ENCODE data around the gene BIN2.
A peak's percentile ranks its signal among the peaks of the same experiment; 100 is the strongest.
"Not testable (repeated sequence)": the region's sequence is repeated elsewhere in the genome, so short reads cannot be mapped to it uniquely, and the experiment has no call there.

Gene BIN2

DNA sequence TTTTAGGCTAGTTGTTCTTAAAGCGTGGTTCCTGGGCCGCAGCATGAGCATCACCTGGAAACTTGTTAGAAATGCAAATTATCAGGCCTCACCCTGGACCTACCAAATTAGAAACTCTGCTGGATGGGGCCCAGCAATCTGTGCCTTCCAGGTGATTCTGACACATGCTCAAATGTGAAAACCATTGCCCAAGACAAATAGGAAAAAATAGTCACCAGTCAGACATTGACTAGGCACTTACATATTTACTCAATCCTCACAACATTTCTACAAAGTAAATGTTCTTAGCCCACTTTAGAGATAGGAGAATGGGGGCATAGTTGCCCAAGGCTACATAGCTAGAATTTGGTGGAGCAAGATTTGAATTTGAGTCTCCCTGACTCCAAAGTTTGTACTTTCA is 19.2 kb upstream of the BIN2 start:
- no peak for DNase-seq

GRCh38 chr12:51342416-51342815 is 18.4 kb upstream of the BIN2 start:
- no peak for DNase-seq

- peak; percentile 54 for DNase-seq
Observed at GRCh38 chr12:51341251-51342007, 17.5 kb upstream of the BIN2 start.

DNA sequence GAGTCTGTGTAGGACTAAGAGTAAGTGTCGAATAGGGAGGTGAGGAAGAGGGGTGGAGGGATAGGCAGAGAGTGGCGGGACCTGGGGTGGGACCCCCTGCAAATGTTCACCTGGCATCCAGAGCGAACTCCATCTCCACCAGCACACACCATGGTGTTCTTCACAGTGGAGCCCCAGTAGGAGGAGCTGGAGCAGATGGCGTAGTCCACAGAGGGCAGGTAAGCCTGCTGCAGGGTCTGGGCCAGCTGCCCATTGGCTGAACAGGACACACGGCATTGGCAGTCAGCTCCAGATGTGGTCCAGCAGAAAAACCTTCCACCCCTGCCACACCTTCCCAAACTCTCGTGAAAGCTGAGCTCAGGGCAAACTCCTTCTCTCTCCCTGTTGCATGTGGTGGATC is 15.8 kb upstream of the BIN2 start:
- DNase-seq, result no peak

DNA sequence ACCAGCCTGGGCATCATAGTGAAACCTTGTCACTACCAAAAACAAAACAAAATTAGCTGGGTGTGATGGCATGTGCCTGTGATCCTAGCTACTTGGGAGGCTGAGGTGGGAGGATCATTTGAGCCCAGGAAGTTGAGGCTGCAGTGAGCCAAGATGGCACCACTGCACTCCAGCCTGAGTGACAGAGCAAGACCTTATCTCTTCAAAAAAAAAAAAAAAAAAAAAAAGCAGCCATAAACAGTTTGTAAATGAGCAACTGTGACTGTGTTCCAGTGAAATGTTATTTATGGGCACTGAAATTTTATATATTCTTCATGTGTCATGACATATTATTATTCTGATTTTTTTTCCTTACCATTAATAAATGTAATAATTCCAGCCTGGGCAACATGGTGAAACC is 13.4 kb upstream of the BIN2 start:
- not testable (repeated sequence) for DNase-seq

- no peak for DNase-seq
Observed at GRCh38 chr12:51335931-51336330, 12.0 kb upstream of the BIN2 start.

DNA sequence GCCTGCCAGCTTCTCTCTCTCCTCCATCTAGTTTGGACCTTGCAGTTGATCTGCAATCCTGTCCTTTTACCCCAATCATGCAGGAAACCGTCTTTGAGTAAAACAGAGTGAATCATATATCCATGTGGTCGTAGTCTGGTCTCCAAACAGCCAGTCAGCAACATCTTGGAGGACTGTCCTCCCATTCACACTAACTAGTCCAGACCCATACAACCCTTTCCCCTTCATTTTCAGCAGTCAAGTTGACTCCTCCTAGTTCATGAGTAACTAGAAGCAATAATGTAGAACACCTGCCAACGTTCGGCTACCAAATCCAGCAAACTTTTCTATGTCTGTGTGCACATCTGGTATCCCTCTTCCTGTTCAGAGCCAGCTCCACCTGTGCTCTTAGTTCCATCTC is 10.8 kb upstream of the BIN2 start:
- no peak for DNase-seq

GRCh38 chr12:51333536-51333935 is 9.6 kb upstream of the BIN2 start:
- no peak for DNase-seq

GRCh38 chr12:51330186-51330585 is 6.2 kb upstream of the BIN2 start:
- DNase-seq, result no peak

DNA sequence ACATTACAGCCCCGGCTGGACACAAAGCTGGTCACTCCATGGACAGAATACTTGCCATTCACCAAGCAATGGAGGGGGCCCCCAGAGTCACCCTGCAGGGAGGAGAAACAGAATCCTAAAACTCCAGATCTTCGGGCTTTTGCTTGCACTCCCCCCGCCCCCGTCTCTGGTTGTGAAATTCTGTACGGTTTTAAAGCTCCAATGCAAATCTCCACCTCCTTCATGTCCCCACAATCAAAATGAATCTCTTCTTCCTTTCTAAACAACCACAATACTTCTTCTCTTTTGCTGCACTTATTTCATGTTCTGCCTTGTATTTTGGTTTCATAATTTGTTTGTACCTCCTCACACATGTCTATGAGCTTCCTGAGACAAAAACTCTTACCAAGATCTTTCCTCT is 5.8 kb upstream of the BIN2 start:
- DNase-seq, result no peak

DNA sequence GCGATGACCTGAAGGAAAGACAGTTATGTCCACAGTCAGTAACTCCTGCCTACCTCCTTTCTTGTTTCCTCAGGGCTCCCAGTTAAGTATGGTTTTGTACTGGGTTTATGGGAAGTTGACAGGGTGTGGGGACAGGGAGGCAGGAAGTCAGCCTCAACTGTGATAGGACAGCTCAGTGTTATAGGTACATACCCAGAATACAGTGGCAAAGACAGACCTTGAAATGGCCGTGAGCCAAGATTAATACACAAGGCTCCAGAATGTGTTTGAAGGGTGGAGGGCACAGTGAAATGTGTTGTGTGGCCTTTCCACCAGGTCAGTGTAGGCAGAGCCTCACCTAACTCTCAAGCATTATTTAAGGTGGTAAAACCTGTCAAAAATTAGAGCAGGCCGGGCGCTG is 4.6 kb upstream of the BIN2 start:
- DNase-seq, result no peak

DNA sequence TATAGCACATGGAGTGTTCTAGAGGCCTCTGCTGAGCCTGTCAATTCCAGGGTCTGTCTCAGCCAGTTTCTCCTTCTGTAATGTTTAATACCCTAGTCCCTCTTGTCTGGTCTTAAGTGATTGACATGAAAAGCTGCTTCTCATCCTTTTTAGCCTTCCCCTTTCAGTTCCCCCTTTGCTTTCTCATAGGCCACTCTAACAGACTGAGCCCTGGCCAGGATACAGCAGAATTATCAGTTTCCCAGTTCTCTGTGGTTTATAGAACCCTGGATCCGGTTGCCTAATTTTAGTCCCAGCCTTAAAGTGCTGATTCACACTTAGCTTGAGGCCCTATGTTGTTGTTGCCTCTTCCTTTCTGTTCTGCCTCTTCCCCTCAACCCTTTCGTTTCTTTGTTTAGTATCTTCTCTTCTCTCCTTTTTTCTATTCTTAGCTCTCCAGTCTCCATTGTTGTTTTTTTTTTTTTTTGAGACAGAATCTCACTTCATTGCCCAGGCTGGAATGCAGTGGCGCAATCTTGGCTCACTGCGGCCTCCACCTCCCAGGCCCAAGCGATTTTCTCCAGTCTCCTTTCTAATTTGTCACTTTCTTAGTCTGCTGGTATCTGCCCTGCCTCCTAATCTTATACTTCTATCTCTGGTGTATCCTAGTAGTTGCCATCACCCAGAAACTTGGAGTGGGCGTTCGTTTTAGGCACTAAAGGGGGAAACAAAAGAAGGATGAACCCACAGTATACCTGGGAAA is 2.9 kb upstream of the BIN2 start:
- no peak for DNase-seq

DNA sequence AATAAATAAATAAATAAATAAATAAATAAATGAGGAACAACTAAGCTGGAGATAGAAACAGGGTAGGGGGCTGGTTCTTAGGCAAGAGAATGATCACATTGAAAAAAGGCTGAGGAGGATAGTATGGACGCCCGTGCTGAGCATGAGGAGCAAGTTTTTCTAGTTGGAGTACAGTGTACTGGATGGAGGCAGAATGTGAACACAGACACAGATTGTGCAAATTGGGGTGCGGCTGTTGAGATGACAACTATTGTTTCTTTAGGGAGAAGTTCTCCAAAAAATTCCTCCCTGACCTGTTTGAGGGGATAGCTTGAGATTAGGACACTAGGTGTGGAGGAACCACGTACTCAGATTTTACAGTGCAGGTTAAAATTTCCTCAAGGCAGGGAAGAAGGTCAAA is 979 bp upstream of the BIN2 start:
- DNase-seq, result no peak

DNA sequence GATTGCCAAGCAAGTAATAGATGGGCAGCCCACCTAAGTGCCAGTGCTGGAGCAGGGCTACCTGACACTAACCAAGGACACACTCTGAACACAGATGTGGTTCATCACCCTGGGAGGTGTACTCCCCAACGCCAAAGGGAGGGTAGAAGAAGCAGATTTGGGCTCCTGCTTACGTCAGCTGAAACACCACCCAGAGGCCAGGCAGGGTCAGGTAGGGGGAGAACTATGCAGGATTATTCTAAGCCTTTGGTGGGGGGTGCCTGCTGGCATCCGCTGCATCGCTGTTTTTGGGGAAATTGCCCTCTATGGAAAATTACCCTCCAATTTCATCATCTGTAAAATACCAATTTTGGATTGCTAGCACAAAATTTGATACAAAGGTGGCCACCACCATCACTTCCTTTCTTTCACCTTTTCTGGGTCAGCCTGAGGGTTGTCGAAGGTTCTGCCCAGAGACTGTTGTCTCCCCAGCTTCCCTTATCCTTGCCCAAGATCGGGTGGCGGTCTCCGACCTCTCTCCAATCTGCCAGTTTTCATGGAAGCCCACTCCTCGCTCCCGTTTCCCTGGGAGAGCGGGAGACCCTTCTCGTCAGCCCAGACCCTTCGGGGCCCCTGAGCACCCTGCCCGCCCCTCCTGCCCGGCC is 535 bp downstream of the BIN2 start:
- no peak for DNase-seq

DNA sequence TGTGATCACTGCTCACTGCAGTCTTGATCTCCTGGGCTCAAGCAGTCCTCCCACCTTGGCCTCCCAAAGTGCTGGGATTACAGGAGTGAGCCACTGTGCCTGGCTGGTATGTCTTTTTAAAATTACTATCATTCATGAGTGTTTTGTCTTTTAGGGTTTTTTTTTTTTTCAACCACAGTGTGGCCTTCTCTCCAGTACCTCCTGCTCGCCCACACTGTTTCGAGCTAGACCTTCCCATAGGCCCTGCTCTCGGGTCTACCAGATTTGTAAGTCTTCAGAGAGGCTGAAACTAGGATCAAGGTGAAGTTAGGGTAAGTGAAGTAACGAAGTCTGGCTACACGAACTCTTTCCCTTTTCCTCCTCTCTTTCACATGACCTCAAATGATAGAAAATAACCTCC is 1.5 kb downstream of the BIN2 start:
- no peak for DNase-seq

GRCh38 chr12:51321882-51322281 is 2.1 kb downstream of the BIN2 start:
- DNase-seq, result no peak

DNA sequence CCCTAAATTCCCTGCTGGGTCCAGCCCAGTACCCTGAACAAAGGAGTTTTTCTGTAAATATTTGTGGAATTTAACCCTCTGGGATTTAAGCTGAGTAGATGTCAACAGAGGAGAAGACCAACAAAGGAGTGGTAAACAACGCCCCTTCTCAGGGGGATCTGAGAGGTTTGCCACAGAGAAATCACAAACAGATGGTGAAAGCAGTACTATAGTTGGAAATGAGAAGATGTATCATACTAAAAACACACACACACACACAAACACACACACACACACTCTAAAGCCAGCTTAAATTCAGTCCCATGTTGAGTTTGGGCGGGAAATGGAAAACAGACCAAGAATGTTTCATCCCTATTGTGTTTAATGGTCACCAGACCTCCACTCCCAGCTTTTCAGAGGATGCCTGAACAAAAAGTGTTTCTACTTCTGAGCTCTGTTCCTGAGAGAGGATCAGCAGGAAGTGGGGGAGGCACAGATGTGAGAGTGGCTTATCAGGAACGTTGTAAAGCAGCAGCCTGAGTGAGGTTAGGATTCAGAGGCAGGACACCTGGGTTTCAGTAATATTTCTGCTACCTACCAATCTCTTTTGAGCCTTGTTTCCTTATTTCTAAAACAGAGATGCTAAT is 3.2 kb downstream of the BIN2 start:
- DNase-seq, result no peak

DNA sequence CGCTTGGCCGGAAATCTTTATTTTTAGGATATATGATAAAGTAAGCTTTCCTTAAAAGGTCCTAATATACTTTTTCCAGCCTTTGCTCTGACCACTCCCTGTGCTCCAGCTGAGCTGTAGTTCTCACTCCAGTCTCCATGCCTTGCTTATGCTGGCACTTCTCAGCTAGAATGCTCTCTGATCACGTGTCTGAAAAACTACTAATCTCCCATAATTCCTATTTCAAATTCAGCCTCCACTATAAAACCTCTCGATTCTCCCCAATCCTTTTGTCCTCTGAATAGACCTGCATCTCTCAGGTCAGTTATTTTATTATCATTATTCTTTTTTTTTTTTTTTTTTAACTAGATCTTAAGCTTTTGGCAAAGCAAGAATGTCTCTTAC is 3.7 kb downstream of the BIN2 start:
- DNase-seq, result no peak

DNA sequence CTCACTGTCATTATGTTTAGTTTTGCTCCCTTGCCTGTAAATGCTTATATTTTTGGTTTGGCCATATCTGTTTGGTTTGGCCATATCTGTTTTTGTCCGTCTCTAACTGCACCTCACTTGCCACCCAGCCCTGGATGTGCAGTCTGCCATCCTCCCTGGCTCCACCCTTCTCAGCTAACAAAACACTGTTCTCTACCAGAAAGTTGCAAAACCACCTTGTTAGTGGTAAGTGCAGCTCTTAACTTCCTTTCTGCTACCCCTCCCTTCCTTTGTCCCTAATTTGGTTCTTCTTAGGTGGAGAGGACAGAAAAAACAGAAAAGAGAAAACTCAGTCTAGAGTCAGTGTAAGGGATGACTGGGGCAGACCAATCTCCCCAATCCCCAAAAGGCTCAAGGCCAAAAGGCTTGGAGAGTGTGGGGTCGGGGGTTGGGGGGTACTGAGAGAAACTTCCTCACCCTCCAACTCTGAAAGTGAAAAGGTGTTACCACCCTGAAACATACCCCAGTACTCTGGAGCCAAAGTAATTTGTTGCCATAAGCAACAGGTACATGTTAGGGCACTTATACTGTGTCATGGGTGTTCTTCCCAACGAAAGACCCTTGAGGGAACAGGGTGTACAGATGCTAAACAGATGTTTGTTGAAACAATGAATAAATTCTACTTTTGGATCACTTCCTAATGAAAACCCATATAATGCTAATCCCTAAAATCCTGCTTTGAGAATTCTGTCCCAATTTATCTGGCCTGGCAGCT is 5.0 kb downstream of the BIN2 start:
- no peak for DNase-seq

DNA sequence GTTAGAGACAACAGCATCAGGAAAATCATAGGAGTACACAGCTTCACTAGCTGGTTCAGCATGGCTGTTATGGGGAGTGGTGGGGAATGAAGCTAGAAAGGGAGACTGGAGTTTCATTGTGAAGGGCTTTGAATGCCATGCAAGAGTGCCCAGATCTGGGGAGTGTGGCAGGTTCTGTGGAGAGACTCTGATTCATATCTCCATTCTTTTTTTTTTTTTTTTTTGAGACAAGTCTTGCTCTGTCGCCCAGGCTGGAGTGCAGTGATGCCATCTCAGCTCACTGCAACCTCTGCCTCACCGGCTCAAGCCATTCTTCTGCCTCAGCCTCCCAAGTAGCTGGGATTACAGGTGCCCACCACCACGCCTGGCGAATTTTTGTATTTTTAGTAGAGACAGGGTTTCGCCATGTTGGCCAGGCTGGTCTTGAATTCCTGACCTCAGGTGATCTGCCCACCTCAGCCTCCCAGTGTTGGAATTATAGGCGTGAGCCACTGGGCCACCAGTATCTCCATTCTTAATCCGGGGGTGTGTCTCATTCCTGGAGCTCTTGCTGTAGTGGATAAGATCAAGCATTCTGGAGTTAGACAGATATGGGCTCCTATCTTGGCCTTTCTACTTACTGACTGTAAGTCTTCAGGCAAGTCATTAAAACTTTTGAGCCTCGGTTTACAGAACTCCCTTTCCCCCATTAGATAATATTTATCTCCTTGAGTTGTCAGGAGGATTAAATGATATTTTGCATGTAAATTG is 5.7 kb downstream of the BIN2 start:
- DNase-seq, result not testable (repeated sequence)

- no peak for DNase-seq
Observed at GRCh38 chr12:51311389-51311788, 12.6 kb downstream of the BIN2 start.

Measured in NCI-H526 treated with DMSO at 0.1 percent for 48 hours (cell line).